SK-N-SH (cell line): ENCODE results near the gene E4F1.

ENCODE experiments used
- CTCF ChIP-seq: fragments of 200-600 bp; sonication (generic); IDR thresholded peaks from 2 replicates; pipeline ENCODE4 v1.6.1; 2017; ENCODE audit warnings: antibody characterized with exemption, mild to moderate bottlenecking, moderate library complexity
- JUND ChIP-seq: IDR thresholded peaks from 2 replicates; pipeline ENCODE4 v1.4.0; 2012
- POLR2AphosphoS5 ChIP-seq: IDR thresholded peaks from 2 replicates; pipeline ENCODE4 v1.6.1; 2012; ENCODE audit warnings: low read depth, low read length
- RAD21 ChIP-seq: IDR thresholded peaks from 2 replicates; pipeline ENCODE4 v1.6.1; 2012; ENCODE audit warnings: mild to moderate bottlenecking, low read length
- REST ChIP-seq: IDR thresholded peaks from 2 replicates; pipeline ENCODE4 v1.6.1; 2012; ENCODE audit warnings: mild to moderate bottlenecking, low read depth, low read length, moderate library complexity
- YY1 ChIP-seq: IDR thresholded peaks from 2 replicates; pipeline ENCODE4 v1.4.0; 2012; ENCODE audit warnings: low read depth, mild to moderate bottlenecking

GRCh38 chr16:2267913-2268666 is 44.7 kb downstream of the E4F1 start, which contains the start of gene RNPS1:
- TF ChIP-seq REST (no peak; the same call in 1 of the 2 replicates), YY1 (peak; percentile 82), RAD21 (no peak), POLR2AphosphoS5 (peak; percentile 93), CTCF (no peak), JUND (no peak)
